Osteoblast (primary cell): ENCODE data around the gene DIP2C. TPM values are rescaled to one million over a fixed set of nuclear protein-coding genes. Genes with fewer than 3 reads are reported as not detected.

Source experiments
- DNase-seq: peaks from one replicate; pipeline ENCODE4 v3.0.0; 2011; ENCODE audit warnings: low spot score, mixed read lengths; ENCODE audit not compliant: insufficient read length; ENCODE audit errors: missing footprints
- H2AFZ ChIP-seq: 2 replicates; pipeline ENCODE4 v1.6.0; 2011; ENCODE audit warnings: mild to moderate bottlenecking, low read length
- H3K27ac ChIP-seq: 2 replicates; pipeline ENCODE4 v1.5.1; 2011; ENCODE audit warnings: mild to moderate bottlenecking, low read depth, low read length, moderate library complexity
- H3K27me3 ChIP-seq: 2 replicates; pipeline ENCODE4 v1.6.0; 2012; ENCODE audit warnings: mild to moderate bottlenecking, control low read depth, inconsistent platforms, low read length, moderate library complexity; ENCODE audit not compliant: insufficient read depth
- H3K36me3 ChIP-seq: 2 replicates; pipeline ENCODE4 v1.5.1; 2011; ENCODE audit warnings: mild to moderate bottlenecking, low read length, control low read depth, moderate library complexity; ENCODE audit not compliant: insufficient read depth
- H3K4me1 ChIP-seq: 2 replicates; pipeline ENCODE4 v1.5.1; 2011; ENCODE audit warnings: mild to moderate bottlenecking, low read length, control low read depth, moderate library complexity; ENCODE audit not compliant: insufficient read depth
- H3K4me2 ChIP-seq: 2 replicates; pipeline ENCODE4 v1.6.0; 2011; ENCODE audit warnings: mild to moderate bottlenecking, low read length; ENCODE audit not compliant: insufficient read depth
- H3K4me3 ChIP-seq: fragments of 200-600 bp; sonication (generic); 3 replicates; pipeline ENCODE4 v1.5.1; 2012; ENCODE audit warnings: mild to moderate bottlenecking, low read length, inconsistent platforms; ENCODE audit not compliant: insufficient read depth
- H3K79me2 ChIP-seq: 2 replicates; pipeline ENCODE4 v1.6.0; 2012; ENCODE audit warnings: mild to moderate bottlenecking, low read length, control low read depth, inconsistent platforms; ENCODE audit not compliant: insufficient read depth
- H3K9me3 ChIP-seq: 2 replicates; pipeline ENCODE4 v1.5.1; 2011; ENCODE audit warnings: low read depth, low read length, control low read depth
- H4K20me1 ChIP-seq: 2 replicates; pipeline ENCODE4 v1.6.0; 2012; ENCODE audit warnings: mild to moderate bottlenecking, low read length, control low read depth; ENCODE audit not compliant: insufficient read depth
- total RNA-seq: library from RNA; depleted of rRNA; stranded (reverse); fragments of >200 nt; gene quantifications from 2 replicates; pipeline ENCODE4 v1.2.3, GENCODE V29; 2012
- TF ChIP-seq, protein P1 (sequence below): IDR thresholded peaks from 2 replicates; pipeline ENCODE4 v1.5.1; 2011; ENCODE audit warnings: mild to moderate bottlenecking, low read depth, low read length, moderate library complexity; ENCODE audit errors: extremely low read depth

DIP2C gene
- total RNA-seq, 1 donor: 36.9 TPM

GRCh38 chr10:478471-479245 is 210.8 kb downstream of the DIP2C start:
- H3K36me3 ChIP-seq: peaks cover 24% of the 10 kb centered on the region
- H3K27me3 ChIP-seq: no peaks in the 10 kb centered on the region
- H3K4me2 ChIP-seq: no peak overlapping the region
- H3K4me1 ChIP-seq: no peaks in the 10 kb centered on the region
- peaks cover 40% of the 10 kb centered on the region for H3K79me2 ChIP-seq
- no peak for DNase-seq
- no peak overlapping the region for H3K4me3 ChIP-seq
- TF ChIP-seq, protein P1, sequence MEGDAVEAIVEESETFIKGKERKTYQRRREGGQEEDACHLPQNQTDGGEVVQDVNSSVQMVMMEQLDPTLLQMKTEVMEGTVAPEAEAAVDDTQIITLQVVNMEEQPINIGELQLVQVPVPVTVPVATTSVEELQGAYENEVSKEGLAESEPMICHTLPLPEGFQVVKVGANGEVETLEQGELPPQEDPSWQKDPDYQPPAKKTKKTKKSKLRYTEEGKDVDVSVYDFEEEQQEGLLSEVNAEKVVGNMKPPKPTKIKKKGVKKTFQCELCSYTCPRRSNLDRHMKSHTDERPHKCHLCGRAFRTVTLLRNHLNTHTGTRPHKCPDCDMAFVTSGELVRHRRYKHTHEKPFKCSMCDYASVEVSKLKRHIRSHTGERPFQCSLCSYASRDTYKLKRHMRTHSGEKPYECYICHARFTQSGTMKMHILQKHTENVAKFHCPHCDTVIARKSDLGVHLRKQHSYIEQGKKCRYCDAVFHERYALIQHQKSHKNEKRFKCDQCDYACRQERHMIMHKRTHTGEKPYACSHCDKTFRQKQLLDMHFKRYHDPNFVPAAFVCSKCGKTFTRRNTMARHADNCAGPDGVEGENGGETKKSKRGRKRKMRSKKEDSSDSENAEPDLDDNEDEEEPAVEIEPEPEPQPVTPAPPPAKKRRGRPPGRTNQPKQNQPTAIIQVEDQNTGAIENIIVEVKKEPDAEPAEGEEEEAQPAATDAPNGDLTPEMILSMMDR: no peak
- no peak overlapping the region for H3K27ac ChIP-seq
- H4K20me1 ChIP-seq: peaks cover 23% of the 10 kb centered on the region
- H2AFZ ChIP-seq: no peak overlapping the region
- no peaks in the 10 kb centered on the region for H3K9me3 ChIP-seq

DNA sequence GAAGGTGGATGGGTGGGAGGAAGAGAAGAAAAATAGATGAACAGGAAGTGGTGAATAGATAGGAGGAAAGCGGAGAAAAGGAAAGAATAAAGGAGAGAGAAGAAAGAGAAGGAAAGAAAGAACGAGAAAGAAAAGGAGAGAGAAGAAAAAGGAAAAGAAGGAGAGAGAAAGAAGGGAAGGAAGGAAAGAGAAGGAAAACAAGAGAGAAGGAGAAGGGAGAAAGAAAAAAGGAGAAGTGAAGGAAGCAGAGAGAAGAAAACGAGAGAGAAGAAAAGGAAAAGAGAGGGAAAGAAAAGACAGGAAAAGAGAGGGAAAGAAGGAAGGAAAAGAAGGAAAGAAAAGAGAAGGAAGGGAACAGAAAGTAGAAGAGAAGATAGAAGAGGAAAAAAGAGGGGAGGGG is 211.8 kb downstream of the DIP2C start:
- TF ChIP-seq, protein P1: no peak

DNA sequence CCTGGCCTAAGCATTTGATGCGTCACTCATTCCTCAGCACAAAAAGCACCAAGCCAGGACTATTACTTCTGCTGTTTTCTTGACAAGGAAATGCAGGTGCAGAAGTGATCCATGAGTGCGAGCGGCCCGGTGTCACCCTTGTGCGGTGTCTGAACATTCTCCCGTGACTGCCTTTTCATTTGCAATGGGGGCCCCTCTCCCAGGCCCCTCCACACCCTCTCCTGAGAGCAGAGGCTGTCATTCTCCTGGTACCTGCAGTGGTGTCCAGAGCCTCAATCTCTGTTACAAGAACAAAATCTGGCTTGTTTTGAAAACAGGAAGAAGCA is 213.1 kb downstream of the DIP2C start:
- Histone ChIP-seq H3K36me3 (peaks cover 10% of the 10 kb centered on the region), H4K20me1 (peaks cover 25% of the 10 kb centered on the region), H3K79me2 (peaks cover 20% of the 10 kb centered on the region), H3K27ac (no peak overlapping the region), H2AFZ (no peak overlapping the region), H3K9me3 (no peaks in the 10 kb centered on the region), H3K4me2 (no peak overlapping the region), H3K27me3 (no peaks in the 10 kb centered on the region), H3K4me1 (no peaks in the 10 kb centered on the region), H3K4me3 (no peak overlapping the region)
- TF ChIP-seq, protein P1: no peak
- no peak for DNase-seq

More for the DNA sequence above, 211.8 kb downstream of the DIP2C start:
- H3K27ac ChIP-seq: no peak overlapping the region
- no peaks in the 10 kb centered on the region for H3K9me3 ChIP-seq
- DNase-seq: no peak
- peaks cover 17% of the 10 kb centered on the region for H3K36me3 ChIP-seq
- H2AFZ ChIP-seq: no peak overlapping the region
- no peaks in the 10 kb centered on the region for H3K27me3 ChIP-seq
- no peak overlapping the region for H3K4me3 ChIP-seq
- H4K20me1 ChIP-seq: peaks cover 26% of the 10 kb centered on the region
- H3K4me2 ChIP-seq: no peak overlapping the region
- no peaks in the 10 kb centered on the region for H3K4me1 ChIP-seq
- H3K79me2 ChIP-seq: peaks cover 30% of the 10 kb centered on the region

GRCh38 chr10:475709-476454 is 213.6 kb downstream of the DIP2C start:
- no peaks in the 10 kb centered on the region for H3K27me3 ChIP-seq

More at GRCh38 chr10:475709-476454, 213.6 kb downstream of the DIP2C start:
- Histone ChIP-seq H3K36me3 (peaks cover 12% of the 10 kb centered on the region), H3K9me3 (no peaks in the 10 kb centered on the region), H3K79me2 (peaks cover 14% of the 10 kb centered on the region), H4K20me1 (peaks cover 20% of the 10 kb centered on the region), H3K4me3 (no peak overlapping the region), H3K4me2 (no peak overlapping the region), H3K4me1 (no peaks in the 10 kb centered on the region), H2AFZ (no peak overlapping the region), H3K27ac (no peak overlapping the region)
- no peak for DNase-seq
- TF ChIP-seq, protein P1: no peak
